GM23338 (cell line): ENCODE results near the gene ZBTB2. TPM values are rescaled to one million over a fixed set of nuclear protein-coding genes. Genes with fewer than 3 reads are reported as not detected.

Experiments
- ATAC-seq: fragments of 200-7000 bp; cut with Tn5 transposase; 3 replicates; pipeline ENCODE4 v1.9.1; 2020
- DNase-seq: peaks from one replicate; pipeline ENCODE4 v3.0.0-alpha.2; 2015; ENCODE audit warnings: low spot score
- H2AFZ ChIP-seq: fragments of 200-600 bp; sonication (generic); 2 replicates; pipeline ENCODE4 v1.8.0; 2016; ENCODE audit warnings: antibody characterized with exemption, mild to moderate bottlenecking, moderate library complexity
- H3F3A ChIP-seq: fragments of 200-600 bp; sonication (generic); replicated peaks from 2 replicates; pipeline ENCODE4 v1.8.0; 2017; ENCODE audit warnings: antibody characterized with exemption, mixed run types, low read depth
- H3K27ac ChIP-seq: fragments of 200-600 bp; sonication (generic); 2 replicates; pipeline ENCODE4 v1.6.1; 2016; ENCODE audit warnings: low read depth
- H3K27me3 ChIP-seq: fragments of 200-600 bp; sonication (generic); 2 replicates; pipeline ENCODE4 v1.8.0; 2016; ENCODE audit warnings: mild to moderate bottlenecking, mixed run types, moderate library complexity; ENCODE audit not compliant: insufficient read depth
- H3K36me3 ChIP-seq: fragments of 200-600 bp; sonication (generic); 2 replicates; pipeline ENCODE4 v1.8.0; 2016; ENCODE audit warnings: mild to moderate bottlenecking; ENCODE audit not compliant: insufficient read depth
- H3K4me1 ChIP-seq: fragments of 200-600 bp; sonication (generic); 2 replicates; pipeline ENCODE4 v1.8.0; 2016; ENCODE audit warnings: mild to moderate bottlenecking, moderate library complexity; ENCODE audit not compliant: insufficient read depth
- H3K4me2 ChIP-seq: fragments of 200-600 bp; sonication (generic); 2 replicates; pipeline ENCODE4 v1.7.1; 2017; ENCODE audit warnings: mixed run types
- H3K4me3 ChIP-seq: fragments of 200-600 bp; sonication (generic); 2 replicates; pipeline ENCODE4 v1.6.1; 2016; ENCODE audit warnings: mixed run types
- H3K79me2 ChIP-seq: fragments of 200-600 bp; sonication (generic); replicated peaks from 2 replicates; pipeline ENCODE4 v1.8.0; 2017; ENCODE audit warnings: mild to moderate bottlenecking; ENCODE audit not compliant: insufficient read depth
- H3K9me2 ChIP-seq: fragments of 200-600 bp; sonication (generic); 2 replicates; pipeline ENCODE4 v1.8.0; 2017; ENCODE audit not compliant: insufficient read depth
- H4K20me1 ChIP-seq: fragments of 200-600 bp; sonication (generic); replicated peaks from 2 replicates; pipeline ENCODE4 v1.8.0; 2017; ENCODE audit warnings: mild to moderate bottlenecking; ENCODE audit not compliant: insufficient read depth
- H3K27ac Mint-ChIP-seq: 2 replicates; pipeline ENCODE4 v1.8.0; 2020; ENCODE audit warnings: inconsistent platforms, mild to moderate bottlenecking, moderate library complexity, mixed read lengths
- H3K27me3 Mint-ChIP-seq: 3 replicates; pipeline ENCODE4 v1.8.0; 2022; ENCODE audit warnings: low read depth, mild to moderate bottlenecking, moderate library complexity, mixed read lengths, inconsistent platforms; ENCODE audit not compliant: insufficient read depth, poor library complexity
- H3K36me3 Mint-ChIP-seq: 3 replicates; pipeline ENCODE4 v1.8.0; 2021; ENCODE audit warnings: low read depth, mild to moderate bottlenecking, inconsistent platforms, moderate library complexity, mixed read lengths
- H3K4me1 Mint-ChIP-seq: 3 replicates; pipeline ENCODE4 v1.8.0; 2020; ENCODE audit warnings: mild to moderate bottlenecking, inconsistent platforms, mixed read lengths
- H3K4me3 Mint-ChIP-seq: 3 replicates; pipeline ENCODE4 v1.8.0; 2021; ENCODE audit warnings: moderate library complexity, mild to moderate bottlenecking, inconsistent platforms, mixed read lengths
- H3K9me3 Mint-ChIP-seq: 3 replicates; pipeline ENCODE4 v1.8.0; 2020; ENCODE audit warnings: moderate library complexity, mild to moderate bottlenecking, inconsistent platforms, mixed read lengths
- CREB1 ChIP-seq: fragments of 250-450 bp; sonication (Bioruptor Pico); IDR thresholded peaks from 2 replicates; pipeline ENCODE4 v1.5.0; 2020; ENCODE audit warnings: low read depth, mild to moderate bottlenecking, moderate library complexity
- CTCF ChIP-seq, 2 experiments: fragments of 200-600 bp in 1 of 2; sonication (generic) in 1 of 2; conservative IDR thresholded peaks; 2 replicates each; pipeline versions ENCODE4 v1.5.1 to v1.6.1; 2016 to 2017; ENCODE audit warnings: antibody characterized with exemption in 2 of 2, low read depth in 2 of 2, mild to moderate bottlenecking in 2 of 2, moderate library complexity in 1 of 2
- ETS1 ChIP-seq: IDR thresholded peaks from 2 replicates; pipeline ENCODE4 v1.6.1; 2016; ENCODE audit warnings: antibody characterized with exemption
- EZH2 ChIP-seq: fragments of 200-600 bp; sonication (generic); IDR thresholded peaks from one replicate; pipeline ENCODE4 v1.8.0; 2017; ENCODE audit warnings: antibody characterized with exemption, mild to moderate bottlenecking, low read depth; ENCODE audit not compliant: unreplicated experiment
- JUNB ChIP-seq: IDR thresholded peaks from one replicate; pipeline ENCODE4 v1.6.1; 2016; ENCODE audit warnings: antibody characterized with exemption; ENCODE audit not compliant: unreplicated experiment
- NANOG ChIP-seq: IDR thresholded peaks from 2 replicates; pipeline ENCODE4 v1.6.1; 2016; ENCODE audit warnings: antibody characterized with exemption, borderline replicate concordance
- POLR2AphosphoS5 ChIP-seq: IDR thresholded peaks from 2 replicates; pipeline ENCODE4 v1.6.1; 2016; ENCODE audit warnings: antibody characterized with exemption, low read depth
- REST ChIP-seq: IDR thresholded peaks from one replicate; pipeline ENCODE4 v1.6.1; 2018; ENCODE audit warnings: antibody characterized with exemption; ENCODE audit not compliant: unreplicated experiment
- STAT1 ChIP-seq: IDR thresholded peaks from one replicate; pipeline ENCODE4 v1.6.1; 2016; ENCODE audit warnings: antibody characterized with exemption; ENCODE audit not compliant: unreplicated experiment
- ZNF114 ChIP-seq: fragments of 250-450 bp; sonication (Bioruptor Pico); IDR thresholded peaks from 2 replicates; pipeline ENCODE4 v1.5.0; 2020; ENCODE audit warnings: mild to moderate bottlenecking, moderate library complexity
- ZNF331 ChIP-seq: fragments of 250-450 bp; sonication (Bioruptor Pico); IDR thresholded peaks from 2 replicates; pipeline ENCODE4 v1.5.0; 2020; ENCODE audit warnings: low read depth, mild to moderate bottlenecking, moderate library complexity
- polyA plus RNA-seq: library from polyadenylated mRNA; unstranded; fragments of >200 nt; fragmentation: Nextera tagmentation; extraction: Ambion mirVana; gene quantifications from 2 replicates; pipeline ENCODE4 v1.2.1, GENCODE V29; 2016
- total RNA-seq: library from RNA; depleted of rRNA; stranded (reverse); fragments of >200 nt; shearing (Covaris generic); gene quantifications from 2 replicates; pipeline ENCODE4 v1.2.3, GENCODE V29; 2014
- TF ChIP-seq, protein P1 (sequence below): fragments of 250-450 bp; sonication (Bioruptor Pico); IDR thresholded peaks from 2 replicates; pipeline ENCODE4 v1.5.0; 2020; ENCODE audit warnings: mild to moderate bottlenecking, moderate library complexity

The ZBTB2 gene
- total and polyA plus RNA-seq, 2 experiments from 2014 or later = 11.4 to 21.9 TPM

- no peak for TF ChIP-seq CTCF (conservative IDR thresholded peaks at IDR 0.05; ENCODE audit: low read depth in 2 of 2)
- TF ChIP-seq STAT1 = no peak
- no peak for TF ChIP-seq POLR2AphosphoS5
- TF ChIP-seq ETS1 = no peak
- TF ChIP-seq REST = no peak
- TF ChIP-seq NANOG = no peak
- TF ChIP-seq JUNB = no peak
- TF ChIP-seq CREB1 (CRISPR knock-in tag) = no peak
- no peak for TF ChIP-seq EZH2
Observed at GRCh38 chr6:151412909-151413308, 21.6 kb upstream of the ZBTB2 start (continued).

DNA sequence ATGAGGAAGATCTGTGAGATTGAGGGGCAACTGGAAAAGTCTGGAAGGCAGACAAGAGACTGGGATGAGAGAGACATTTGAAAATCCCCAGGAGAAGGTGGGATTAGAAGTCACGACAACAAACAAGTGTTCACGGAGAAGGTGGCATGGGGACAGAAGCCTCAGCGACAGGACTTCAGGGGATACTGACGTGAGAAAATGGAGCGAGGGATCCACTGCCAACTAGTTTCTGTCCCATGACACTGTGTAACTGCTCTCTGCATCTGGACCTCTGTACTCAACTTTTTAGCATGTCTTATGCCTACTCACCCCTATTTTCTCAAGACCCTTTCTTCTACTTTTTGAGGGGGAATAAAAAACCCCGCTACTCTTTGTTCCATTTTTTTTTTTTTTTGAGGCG lies 18.3 kb upstream of the ZBTB2 start:
- H3K4me3 Mint-ChIP-seq = no peak overlapping the region
- TF ChIP-seq ZNF331 (CRISPR knock-in tag) = no peak
- no peak for TF ChIP-seq POLR2AphosphoS5
- no peak for TF ChIP-seq ZNF114 (CRISPR knock-in tag)
- TF ChIP-seq, protein P1, sequence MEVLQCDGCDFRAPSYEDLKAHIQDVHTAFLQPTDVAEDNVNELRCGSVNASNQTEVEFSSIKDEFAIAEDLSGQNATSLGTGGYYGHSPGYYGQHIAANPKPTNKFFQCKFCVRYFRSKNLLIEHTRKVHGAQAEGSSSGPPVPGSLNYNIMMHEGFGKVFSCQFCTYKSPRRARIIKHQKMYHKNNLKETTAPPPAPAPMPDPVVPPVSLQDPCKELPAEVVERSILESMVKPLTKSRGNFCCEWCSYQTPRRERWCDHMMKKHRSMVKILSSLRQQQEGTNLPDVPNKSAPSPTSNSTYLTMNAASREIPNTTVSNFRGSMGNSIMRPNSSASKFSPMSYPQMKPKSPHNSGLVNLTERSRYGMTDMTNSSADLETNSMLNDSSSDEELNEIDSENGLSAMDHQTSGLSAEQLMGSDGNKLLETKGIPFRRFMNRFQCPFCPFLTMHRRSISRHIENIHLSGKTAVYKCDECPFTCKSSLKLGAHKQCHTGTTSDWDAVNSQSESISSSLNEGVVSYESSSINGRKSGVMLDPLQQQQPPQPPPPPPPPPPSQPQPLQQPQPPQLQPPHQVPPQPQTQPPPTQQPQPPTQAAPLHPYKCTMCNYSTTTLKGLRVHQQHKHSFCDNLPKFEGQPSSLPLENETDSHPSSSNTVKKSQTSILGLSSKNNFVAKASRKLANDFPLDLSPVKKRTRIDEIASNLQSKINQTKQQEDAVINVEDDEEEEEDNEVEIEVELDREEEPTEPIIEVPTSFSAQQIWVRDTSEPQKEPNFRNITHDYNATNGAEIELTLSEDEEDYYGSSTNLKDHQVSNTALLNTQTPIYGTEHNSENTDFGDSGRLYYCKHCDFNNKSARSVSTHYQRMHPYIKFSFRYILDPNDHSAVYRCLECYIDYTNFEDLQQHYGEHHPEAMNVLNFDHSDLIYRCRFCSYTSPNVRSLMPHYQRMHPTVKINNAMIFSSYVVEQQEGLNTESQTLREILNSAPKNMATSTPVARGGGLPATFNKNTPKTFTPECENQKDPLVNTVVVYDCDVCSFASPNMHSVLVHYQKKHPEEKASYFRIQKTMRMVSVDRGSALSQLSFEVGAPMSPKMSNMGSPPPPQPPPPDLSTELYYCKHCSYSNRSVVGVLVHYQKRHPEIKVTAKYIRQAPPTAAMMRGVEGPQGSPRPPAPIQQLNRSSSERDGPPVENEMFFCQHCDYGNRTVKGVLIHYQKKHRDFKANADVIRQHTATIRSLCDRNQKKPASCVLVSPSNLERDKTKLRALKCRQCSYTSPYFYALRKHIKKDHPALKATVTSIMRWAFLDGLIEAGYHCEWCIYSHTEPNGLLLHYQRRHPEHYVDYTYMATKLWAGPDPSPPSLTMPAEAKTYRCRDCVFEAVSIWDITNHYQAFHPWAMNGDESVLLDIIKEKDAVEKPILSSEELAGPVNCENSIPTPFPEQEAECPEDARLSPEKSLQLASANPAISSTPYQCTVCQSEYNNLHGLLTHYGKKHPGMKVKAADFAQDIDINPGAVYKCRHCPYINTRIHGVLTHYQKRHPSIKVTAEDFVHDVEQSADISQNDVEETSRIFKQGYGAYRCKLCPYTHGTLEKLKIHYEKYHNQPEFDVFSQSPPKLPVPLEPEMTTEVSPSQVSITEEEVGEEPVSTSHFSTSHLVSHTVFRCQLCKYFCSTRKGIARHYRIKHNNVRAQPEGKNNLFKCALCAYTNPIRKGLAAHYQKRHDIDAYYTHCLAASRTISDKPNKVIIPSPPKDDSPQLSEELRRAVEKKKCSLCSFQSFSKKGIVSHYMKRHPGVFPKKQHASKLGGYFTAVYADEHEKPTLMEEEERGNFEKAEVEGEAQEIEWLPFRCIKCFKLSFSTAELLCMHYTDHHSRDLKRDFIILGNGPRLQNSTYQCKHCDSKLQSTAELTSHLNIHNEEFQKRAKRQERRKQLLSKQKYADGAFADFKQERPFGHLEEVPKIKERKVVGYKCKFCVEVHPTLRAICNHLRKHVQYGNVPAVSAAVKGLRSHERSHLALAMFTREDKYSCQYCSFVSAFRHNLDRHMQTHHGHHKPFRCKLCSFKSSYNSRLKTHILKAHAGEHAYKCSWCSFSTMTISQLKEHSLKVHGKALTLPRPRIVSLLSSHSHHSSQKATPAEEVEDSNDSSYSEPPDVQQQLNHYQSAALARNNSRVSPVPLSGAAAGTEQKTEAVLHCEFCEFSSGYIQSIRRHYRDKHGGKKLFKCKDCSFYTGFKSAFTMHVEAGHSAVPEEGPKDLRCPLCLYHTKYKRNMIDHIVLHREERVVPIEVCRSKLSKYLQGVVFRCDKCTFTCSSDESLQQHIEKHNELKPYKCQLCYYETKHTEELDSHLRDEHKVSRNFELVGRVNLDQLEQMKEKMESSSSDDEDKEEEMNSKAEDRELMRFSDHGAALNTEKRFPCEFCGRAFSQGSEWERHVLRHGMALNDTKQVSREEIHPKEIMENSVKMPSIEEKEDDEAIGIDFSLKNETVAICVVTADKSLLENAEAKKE (CRISPR knock-in tag) = no peak

More for the DNA sequence above, 18.3 kb upstream of the ZBTB2 start:
- no peak for ATAC-seq
- Mint-ChIP-seq H3K27ac (peak overlapping the region; percentile 56; the same call in 1 of the 2 replicates), H3K9me3 (no peaks in the 10 kb centered on the region; the same call in 2 of the 3 replicates), H3K36me3 (peaks cover 69% of the 10 kb centered on the region), H3K4me1 (no peaks in the 10 kb centered on the region), H3K27me3 (peaks cover 15% of the 10 kb centered on the region)
- no peak for DNase-seq
- H4K20me1 ChIP-seq = peaks cover 17% of the 10 kb centered on the region; the same call in 1 of the 2 replicates
- H3K36me3 ChIP-seq = peaks cover 9% of the 10 kb centered on the region
- H3K4me2 ChIP-seq = no peak overlapping the region
- H2AFZ ChIP-seq = no peak overlapping the region
- H3K27me3 ChIP-seq = no peaks in the 10 kb centered on the region
- H3F3A ChIP-seq = 0 out of 2 replicates have a peak, but pooled peaks cover 6% of the 10 kb centered on the region
- H3K4me1 ChIP-seq = no peaks in the 10 kb centered on the region
- H3K79me2 ChIP-seq = peaks cover 9% of the 10 kb centered on the region; the same call in 1 of the 2 replicates
- no peak overlapping the region for H3K27ac ChIP-seq
- no peak overlapping the region for H3K4me3 ChIP-seq
- H3K9me2 ChIP-seq = no peaks in the 10 kb centered on the region
